DMS153 treated with DMSO at 0.1 percent for 48 hours (cell line): ENCODE data around the gene IGHMBP2.

ENCODE experiments used
- DNase-seq: peaks from one replicate; lab custom pipeline; 2025; ENCODE audit not compliant: unreplicated experiment; lab: John Stamatoyannopoulos, UW

The IGHMBP2 gene

GRCh38 chr11:68889948-68890446, 13.7 kb upstream of the IGHMBP2 start:
- no peak for DNase-seq

DNA sequence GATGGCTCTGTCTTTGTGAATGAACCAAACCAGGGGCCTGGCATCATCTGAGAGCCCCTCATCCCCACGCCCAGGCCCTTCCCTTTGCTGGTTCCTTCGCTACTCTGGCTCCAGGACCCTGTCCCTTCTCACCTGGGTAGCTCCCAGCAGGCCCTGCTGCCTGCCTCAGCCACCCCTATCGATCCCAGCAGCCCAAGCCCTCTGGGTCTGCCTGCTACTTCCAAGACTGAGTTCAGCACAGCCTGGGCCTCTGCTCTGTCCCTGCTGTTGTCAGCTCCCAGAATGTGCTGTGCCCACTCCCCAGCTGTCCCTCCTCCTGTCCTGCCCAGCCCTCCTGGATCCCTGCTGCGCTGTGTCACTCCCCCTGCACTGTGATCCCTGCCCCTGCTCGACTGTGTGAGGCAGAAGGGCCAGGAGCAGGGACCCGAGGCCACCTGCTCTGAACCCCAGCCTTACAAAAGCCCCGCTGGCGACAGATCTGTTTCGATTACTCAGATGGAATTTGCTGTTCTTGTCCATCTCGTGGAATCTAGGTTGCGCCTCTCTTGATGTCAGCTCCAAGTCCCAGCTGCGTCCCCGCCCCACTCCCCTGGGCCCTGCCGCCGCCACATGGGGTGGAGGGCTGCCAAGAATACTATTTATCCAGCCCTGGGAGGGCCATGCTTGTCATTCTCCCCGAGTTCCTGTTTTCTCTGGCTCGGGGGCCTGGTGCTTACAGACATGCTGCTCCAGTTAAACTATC, 13.0 kb upstream of the IGHMBP2 start:
- no peak for DNase-seq

- DNase-seq, result no peak
Observed at GRCh38 chr11:68891351-68891948, 12.2 kb upstream of the IGHMBP2 start.

GRCh38 chr11:68892576-68892975, 11.1 kb upstream of the IGHMBP2 start:
- DNase-seq, result no peak

- DNase-seq, result no peak
Observed at GRCh38 chr11:68893282-68893681, 10.4 kb upstream of the IGHMBP2 start.

DNA sequence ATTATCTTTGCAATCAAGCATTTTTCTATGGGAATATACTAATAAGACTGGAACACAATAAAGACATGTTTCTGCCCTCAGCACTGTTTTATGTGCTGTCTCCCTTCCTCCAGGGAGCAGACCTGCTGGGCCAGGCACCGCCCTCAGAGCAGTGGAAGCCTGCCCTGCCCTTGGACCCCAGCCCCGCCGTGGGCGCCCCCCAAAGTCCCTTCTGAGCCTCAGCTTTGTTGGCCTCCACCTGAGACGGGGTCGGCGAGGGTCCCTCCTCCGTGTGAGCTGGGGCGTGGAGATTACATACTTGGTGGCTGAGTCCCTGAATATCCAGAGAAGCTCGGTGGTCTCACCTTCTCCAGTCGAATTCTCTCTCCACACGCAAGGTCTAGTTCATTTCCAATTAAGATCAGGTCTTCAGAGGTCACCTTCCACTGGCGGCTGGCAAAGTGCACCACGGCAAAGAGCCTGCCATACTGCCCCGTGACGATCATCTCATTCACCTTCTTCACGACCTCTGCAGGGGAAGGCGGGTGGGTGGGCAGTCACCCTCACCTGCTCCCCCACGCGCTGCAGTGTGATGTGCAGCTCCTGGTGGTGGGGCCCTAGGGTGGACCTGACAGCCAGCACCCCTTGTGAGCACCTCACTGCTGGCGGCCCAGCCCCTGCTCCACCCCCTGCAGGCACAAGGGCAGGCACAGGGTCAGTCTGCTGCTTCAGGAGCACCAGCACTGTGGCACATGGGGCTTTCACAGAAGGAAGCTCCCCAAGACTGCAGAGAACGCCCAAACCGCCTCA, 7.3 kb upstream of the IGHMBP2 start:
- DNase-seq, result no peak

DNA sequence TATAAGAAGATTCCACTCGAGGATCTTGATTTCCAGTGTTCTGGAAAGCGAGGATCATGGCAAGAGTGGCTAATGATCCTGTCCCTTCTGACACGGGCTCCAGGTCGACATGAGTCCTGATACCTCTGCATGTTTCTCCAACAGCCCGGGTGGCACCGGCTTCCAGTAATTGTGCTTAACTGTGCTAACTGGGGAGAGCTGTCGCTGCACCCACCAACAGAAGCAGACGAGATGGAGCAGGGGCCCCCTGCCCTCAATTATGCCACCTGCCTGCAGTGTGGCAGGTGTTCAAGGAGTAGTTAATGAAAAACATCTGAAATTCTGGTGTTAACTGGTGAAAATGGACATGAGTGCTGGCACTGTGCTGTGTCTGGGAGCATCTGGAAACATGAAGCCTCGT, 6.2 kb upstream of the IGHMBP2 start:
- no peak for DNase-seq

DNA sequence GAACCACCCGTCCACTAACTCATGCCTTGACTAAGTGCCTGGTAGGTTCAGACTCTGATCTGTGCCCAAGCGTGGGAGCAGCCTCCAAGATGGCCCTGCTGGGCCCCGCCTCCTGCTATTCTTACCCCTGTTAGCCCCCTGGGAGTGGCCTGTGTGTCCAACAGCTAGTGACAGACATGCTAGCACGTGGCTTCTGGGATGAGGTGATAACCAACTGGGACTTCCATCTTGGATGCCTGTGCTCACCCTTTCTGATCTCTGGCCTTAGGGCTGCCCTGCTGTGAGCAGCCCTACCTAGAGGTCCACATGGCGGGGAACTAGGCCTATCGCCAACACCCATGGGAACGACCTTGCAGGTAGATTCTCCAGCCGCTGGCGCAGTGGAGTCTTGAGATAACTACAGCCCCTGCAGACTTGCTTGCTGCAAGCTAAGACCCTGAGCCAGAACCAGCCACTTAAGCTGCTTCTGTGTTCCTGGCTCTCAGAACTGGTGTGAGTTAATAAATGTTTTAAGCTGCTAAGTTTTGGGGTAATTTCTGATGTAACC, 2.8 kb upstream of the IGHMBP2 start:
- DNase-seq, result no peak

GRCh38 chr11:68904248-68904847, 657 bp downstream of the IGHMBP2 start:
- DNase-seq, result no peak

DNA sequence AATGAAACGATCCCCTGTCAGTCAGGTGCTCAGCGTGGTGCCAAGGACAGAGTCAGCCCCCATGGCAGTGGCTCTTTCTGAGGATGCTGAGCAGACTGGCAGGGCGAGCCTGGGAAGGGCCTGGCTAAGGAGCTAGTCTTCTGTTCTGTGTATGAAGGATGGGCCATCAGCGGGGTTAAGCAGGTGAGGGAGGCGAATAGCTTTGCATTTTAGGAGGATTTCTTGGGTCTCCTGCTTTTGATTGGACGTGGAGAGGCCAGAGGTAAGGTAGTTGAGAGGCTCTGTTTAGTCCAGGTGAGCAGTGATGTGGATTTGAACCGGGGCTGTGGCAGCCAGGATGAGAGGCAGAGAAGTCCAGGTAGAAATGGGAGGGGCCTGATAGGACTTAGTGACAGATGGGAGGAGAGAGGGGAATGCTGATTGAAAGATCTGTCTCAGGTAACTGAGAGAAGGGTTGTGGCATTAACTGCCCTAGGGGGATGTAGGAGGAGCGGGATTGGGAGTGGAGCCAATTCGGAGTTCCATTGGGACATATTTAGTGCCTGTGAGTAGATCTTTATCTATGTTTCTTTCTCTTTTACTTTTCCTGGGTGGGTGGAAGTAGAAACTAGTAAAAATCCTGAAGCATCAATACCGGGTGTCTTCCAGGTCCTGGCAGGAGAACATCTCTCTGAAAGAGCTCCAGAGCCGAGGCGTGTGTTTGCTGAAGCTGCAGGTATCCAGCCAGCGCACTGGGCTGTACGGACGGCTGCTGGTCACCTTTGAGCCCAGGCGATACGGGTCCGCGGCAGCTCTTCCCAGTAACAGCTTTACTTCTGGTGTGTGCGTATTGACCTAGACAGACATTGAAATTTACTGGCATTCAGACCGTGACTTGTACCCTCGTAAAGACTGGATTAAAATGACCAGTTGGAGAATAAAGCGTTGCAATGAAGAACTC, 2.0 kb downstream of the IGHMBP2 start:
- DNase-seq, result no peak

- no peak for DNase-seq
Observed at GRCh38 chr11:68908273-68908672, 4.6 kb downstream of the IGHMBP2 start.

DNA sequence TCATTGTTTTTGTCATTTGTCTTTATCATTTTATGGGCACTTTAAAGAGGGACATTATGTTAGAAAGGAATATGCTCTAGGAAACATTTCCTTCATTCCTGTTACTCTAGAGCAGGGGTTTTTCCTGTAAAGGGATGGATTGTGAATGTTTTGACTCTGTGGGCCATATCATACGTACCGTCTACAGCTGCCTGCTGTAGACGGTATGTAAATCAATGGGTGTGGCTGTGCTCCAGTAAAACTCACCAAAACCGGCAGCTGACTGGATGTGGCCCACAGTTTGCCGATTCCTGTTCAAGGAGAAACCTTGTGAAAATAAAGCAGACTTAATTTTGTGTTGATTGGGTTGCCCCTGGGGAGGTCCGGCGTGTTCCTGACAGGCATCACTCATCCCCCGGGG, 7.3 kb downstream of the IGHMBP2 start:
- no peak for DNase-seq

DNA sequence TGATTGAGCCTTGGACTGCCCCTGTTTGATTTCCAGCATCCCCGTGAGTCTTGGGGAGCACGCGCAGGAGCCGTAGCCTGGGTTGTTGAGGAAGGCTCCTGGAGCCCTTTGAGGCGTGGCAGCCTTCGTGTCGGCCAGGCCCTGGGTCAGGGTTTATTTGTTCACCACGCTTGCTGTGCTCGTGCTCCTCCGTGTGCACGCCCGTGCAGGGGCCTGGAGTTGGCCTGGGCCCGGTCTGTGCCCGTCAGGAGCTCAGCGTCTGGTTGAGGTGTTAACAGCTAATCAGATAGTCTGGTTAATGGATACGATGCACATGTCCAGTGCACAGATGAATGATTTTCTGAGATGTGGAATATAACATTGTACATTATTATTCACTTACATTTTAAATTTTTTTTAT, 8.0 kb downstream of the IGHMBP2 start:
- no peak for DNase-seq

DNA sequence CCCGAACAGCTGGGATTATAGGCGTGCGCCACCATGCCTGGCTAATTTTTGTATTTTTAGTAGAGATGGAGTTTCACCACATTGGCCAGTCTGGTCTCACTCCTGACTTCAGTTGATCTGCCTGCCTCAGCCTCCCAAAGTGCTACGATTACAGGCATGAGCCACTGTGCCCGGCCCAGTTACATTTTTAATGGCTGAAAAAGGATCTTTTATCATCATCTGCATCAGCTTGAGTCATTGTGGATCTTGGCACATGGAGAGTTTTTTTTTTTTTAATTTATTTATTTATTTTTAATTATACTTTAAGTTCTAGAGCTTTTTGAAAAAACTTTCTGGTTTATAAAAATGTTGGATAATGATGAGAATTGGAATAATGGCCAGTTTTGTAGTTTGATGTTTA, 8.6 kb downstream of the IGHMBP2 start:
- DNase-seq, result no peak

GRCh38 chr11:68913188-68913587, 9.5 kb downstream of the IGHMBP2 start:
- no peak for DNase-seq

GRCh38 chr11:68914761-68915160, 11.1 kb downstream of the IGHMBP2 start:
- no peak for DNase-seq

DNA sequence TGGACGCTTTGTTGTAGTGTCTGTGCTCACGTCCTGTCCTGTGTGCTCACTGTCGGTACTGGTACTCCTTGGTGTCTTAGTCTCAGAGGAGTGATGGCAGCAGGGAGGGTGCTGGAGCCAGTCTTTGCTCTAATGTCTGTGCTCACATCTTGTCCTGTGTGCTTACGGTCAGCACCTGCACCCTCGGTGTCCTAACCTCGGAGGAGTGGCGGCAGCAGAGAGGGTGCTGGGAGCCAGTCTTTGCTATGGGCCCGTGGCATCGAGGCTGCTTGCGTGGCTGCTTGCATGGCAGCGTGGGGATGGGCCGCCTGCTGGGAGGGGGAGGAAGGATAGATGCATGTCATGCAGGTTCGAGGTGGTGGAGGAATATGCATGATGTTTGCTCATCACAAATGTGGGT, 12.7 kb downstream of the IGHMBP2 start:
- DNase-seq, result no peak

- no peak for DNase-seq
Observed at GRCh38 chr11:68923614-68924013, 19.9 kb downstream of the IGHMBP2 start.

- DNase-seq, result no peak
Observed at GRCh38 chr11:68924073-68924925, 20.6 kb downstream of the IGHMBP2 start.
